AG09319 (cell line): ENCODE measurements around the gene BZW1.

ENCODE experiments used
- DNase-seq: peaks from one replicate; pipeline ENCODE4 v3.0.0-alpha.2; 2010; ENCODE audit warnings: low read depth; ENCODE audit errors: extremely low read depth
- CTCF ChIP-seq: IDR thresholded peaks from 2 replicates; pipeline ENCODE4 v1.5.1; 2011; ENCODE audit warnings: low read depth, mild to moderate bottlenecking, inconsistent platforms, low read length, moderate library complexity

Gene BZW1

GRCh38 chr2:200770847-200771246 lies 40.9 kb upstream of the BZW1 start:
- TF ChIP-seq CTCF = no peak

GRCh38 chr2:200772620-200773019 lies 39.1 kb upstream of the BZW1 start:
- DNase-seq = no peak
- no peak for TF ChIP-seq CTCF

More at GRCh38 chr2:200770847-200771246, 40.9 kb upstream of the BZW1 start:
- no peak for DNase-seq

- DNase-seq = no peak
- no peak for TF ChIP-seq CTCF
These were observed 38.6 kb upstream of the BZW1 start for GRCh38 chr2:200773083-200773482.

DNA sequence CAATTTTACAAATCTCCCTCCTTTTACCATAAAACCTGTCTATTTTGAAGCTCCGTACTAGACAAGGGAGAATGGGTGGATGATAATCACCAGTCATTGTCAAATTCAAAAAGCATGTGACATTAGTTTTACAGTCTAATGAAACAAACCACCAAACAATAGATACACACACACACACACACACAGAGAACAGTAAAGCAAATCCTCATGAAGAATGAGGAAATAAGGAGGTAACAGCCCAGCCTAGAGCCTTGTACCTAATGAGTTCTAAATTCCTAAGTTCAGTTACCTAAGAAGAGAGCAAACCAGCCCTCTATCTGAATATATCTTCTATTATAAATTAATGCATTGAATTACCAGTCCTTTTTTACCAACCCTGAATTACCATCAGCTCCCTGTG lies 36.8 kb upstream of the BZW1 start:
- DNase-seq = no peak
- TF ChIP-seq CTCF = no peak

DNA sequence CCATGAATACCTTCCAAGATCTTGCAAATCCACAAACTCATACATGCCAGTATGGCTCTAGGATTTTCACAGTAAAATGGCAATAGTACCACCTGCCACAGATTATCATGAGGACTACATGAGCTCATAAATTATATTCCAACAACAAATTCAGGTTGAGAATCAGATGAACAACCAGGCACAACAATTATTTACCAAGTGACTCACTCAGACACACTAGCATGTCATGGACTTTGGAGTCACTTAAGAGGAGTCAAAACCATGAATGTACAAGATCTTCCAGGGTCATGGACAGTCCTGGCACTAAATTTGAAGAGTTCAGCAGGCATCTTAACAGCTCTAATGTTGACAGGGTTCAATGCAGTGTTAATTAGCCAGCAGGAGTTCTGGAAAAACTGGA lies 34.4 kb upstream of the BZW1 start:
- DNase-seq = no peak
- TF ChIP-seq CTCF = no peak

- no peak for DNase-seq
- no peak for TF ChIP-seq CTCF
These were observed 33.7 kb upstream of the BZW1 start for GRCh38 chr2:200778038-200778437.

DNA sequence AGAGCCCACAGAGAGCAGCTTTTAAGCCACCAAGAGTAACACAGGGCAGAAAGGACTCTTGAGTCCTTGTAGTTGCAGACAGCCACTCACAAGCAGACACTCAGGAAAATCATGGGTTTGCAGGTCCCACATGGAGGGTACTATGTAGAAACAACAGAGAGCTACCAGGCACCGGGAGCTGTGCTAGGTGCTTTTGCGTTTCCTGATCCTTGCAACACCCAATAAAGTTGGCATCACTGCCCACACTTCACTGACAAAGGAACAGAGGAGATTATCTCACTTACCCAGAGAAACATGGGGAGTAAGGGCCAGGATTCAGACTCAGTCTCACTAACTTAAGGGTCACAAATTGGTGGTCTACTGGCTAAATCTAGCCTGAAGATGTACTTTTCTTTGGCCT lies 32.5 kb upstream of the BZW1 start:
- no peak for DNase-seq
- TF ChIP-seq CTCF = no peak
